ENCODE results near the gene UBE2Q2. TPM values are rescaled to one million over a fixed set of nuclear protein-coding genes. Genes with fewer than 3 reads are reported as not detected.
A peak's percentile ranks its signal among the peaks of the same experiment; 100 is the strongest.

The UBE2Q2 gene
- total RNA-seq, 1 donor from 2014 or later, result 17.1 TPM

DNA sequence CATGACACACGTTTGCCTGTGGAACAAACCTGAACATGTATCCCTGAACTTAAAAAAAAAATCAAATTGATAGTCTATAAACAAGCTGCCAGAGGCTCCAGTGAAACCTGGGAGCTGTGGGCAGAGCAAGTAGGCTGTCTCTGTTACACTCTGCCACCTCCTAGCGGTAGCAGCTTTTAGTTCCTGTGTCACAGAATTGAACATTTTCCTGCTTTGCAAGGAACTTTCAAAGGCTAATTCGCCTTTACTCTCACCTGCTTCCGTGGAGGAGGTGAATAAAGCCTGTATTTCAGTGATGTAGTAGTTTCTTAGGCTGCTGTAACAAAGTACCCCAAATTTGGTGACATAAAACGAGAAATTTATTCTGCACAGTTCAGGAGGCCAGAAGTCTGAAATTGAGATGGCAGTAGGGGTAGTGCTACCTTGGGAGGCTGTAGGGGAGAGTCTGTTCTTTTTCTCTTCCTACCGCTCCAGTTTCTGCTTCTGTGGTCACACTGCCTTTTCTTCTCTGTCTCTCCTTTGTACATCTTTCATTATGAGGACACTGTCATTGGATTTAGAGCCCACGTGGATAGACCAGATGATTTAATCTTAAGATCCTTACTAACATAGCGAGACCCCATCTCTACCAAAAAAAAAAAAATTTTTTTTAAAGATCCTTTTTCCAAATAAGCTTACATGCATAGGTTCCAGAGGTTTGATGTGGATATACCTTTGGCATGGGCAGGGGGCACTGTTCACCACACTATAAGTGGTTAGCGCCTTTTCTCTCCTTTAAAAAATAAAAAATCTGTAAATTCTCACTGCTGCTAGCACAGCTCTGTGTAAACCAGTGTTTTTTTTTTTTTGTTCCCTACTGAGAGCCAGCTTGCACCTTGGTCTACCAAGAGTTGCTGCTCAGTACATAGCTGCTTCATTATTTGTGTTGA, 85.7 kb downstream of the UBE2Q2 start:
- H3K4me3 Mint-ChIP-seq, result no peak overlapping the region
- no peak overlapping the region for H3K27ac Mint-ChIP-seq
- peak; percentile 61 for DNase-seq
- no peaks in the 10 kb centered on the region for H3K9me3 Mint-ChIP-seq
- no peaks in the 10 kb centered on the region for H3K27me3 Mint-ChIP-seq
- peaks cover 41% of the 10 kb centered on the region for H3K36me3 Mint-ChIP-seq (ENCODE audit: low read depth)
- peaks cover 30% of the 10 kb centered on the region for H3K4me1 Mint-ChIP-seq
- intact Hi-C loops (cut with micrococcal nuclease), result loop anchor here (10.0 kb wide), 1 partner anchor 124 kb away; no protein-coding TSS in a partner anchor

GRCh38 chr15:75929799-75930565, 86.7 kb downstream of the UBE2Q2 start:
- Mint-ChIP-seq H3K4me3 (no peak overlapping the region), H3K4me1 (peaks cover 26% of the 10 kb centered on the region), H3K27me3 (no peaks in the 10 kb centered on the region), H3K27ac (no peak overlapping the region), H3K36me3 (ENCODE audit: low read depth) (peaks cover 42% of the 10 kb centered on the region), H3K9me3 (no peaks in the 10 kb centered on the region)
- no peak for DNase-seq
- intact Hi-C loops (cut with micrococcal nuclease), result loop anchor here (10.0 kb wide), 1 partner anchor 125 kb away; no protein-coding TSS in a partner anchor

DNA sequence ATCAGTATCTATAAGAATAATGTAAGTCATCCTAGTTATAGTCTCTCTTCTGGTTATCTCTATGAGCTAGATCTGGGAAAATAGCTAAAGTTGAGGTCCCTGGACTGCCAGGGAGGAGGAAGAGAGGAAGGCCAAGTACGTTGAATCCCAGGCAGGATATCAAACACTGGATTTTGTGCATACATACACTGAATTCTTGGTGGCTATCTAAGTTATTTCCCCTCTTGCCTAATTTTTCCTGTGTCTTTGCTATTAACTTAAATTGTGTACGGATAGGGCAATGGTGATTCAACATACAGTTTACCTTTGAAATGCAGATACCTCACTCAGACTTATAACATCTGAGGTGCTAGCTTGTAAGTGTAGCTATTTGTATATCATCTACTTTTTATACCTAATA, 87.6 kb downstream of the UBE2Q2 start:
- Mint-ChIP-seq H3K27me3 (no peaks in the 10 kb centered on the region), H3K4me3 (no peak overlapping the region), H3K9me3 (no peaks in the 10 kb centered on the region), H3K36me3 (ENCODE audit: low read depth) (peaks cover 44% of the 10 kb centered on the region), H3K4me1 (peaks cover 24% of the 10 kb centered on the region), H3K27ac (no peak overlapping the region)
- intact Hi-C loops (cut with micrococcal nuclease), result no loop called here
- no peak for DNase-seq

DNA sequence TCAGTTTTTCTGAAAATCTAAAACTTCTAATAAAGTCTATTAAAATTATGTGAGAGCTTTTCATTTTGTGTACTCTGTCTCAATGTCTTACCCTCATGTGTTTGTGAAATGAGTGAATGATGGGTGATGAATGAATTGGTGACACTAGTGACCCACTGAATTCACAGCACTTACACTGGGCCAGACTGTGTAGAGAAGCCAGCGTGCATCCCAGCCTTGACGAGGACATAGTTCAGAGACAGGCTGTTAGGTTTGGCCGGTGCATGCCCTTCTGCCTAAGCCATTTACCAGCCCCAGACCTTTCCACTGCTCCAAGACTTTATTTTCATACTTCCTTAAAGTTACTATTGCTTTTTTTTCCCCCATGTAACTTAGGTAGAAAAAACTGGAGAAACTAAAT, 99.2 kb downstream of the UBE2Q2 start:
- no peak overlapping the region for H3K27ac Mint-ChIP-seq

GRCh38 chr15:75943246-75943645, 100.0 kb downstream of the UBE2Q2 start:
- Mint-ChIP-seq H3K9me3 (no peaks in the 10 kb centered on the region), H3K27ac (no peak overlapping the region), H3K4me3 (no peak overlapping the region), H3K4me1 (peaks cover 2% of the 10 kb centered on the region), H3K27me3 (peaks cover 18% of the 10 kb centered on the region), H3K36me3 (ENCODE audit: low read depth) (peaks cover 13% of the 10 kb centered on the region)
- intact Hi-C loops (cut with micrococcal nuclease), result no loop called here
- DNase-seq, result no peak

More for the DNA sequence above, 99.2 kb downstream of the UBE2Q2 start:
- Mint-ChIP-seq H3K36me3 (ENCODE audit: low read depth) (peaks cover 21% of the 10 kb centered on the region), H3K27me3 (peaks cover 13% of the 10 kb centered on the region), H3K4me3 (no peak overlapping the region), H3K9me3 (no peaks in the 10 kb centered on the region), H3K4me1 (peaks cover 2% of the 10 kb centered on the region)
- DNase-seq, result no peak
- intact Hi-C loops (cut with micrococcal nuclease), result no loop called here

GRCh38 chr15:75943713-75944215, 100.5 kb downstream of the UBE2Q2 start:
- Mint-ChIP-seq H3K9me3 (no peaks in the 10 kb centered on the region), H3K36me3 (ENCODE audit: low read depth) (peaks cover 8% of the 10 kb centered on the region), H3K4me3 (no peak overlapping the region), H3K4me1 (peaks cover 2% of the 10 kb centered on the region), H3K27ac (no peak overlapping the region), H3K27me3 (peaks cover 18% of the 10 kb centered on the region)
- intact Hi-C loops (cut with micrococcal nuclease), result no loop called here
- no peak for DNase-seq

- no peak for DNase-seq
- Mint-ChIP-seq H3K27me3 (peaks cover 28% of the 10 kb centered on the region), H3K27ac (no peak overlapping the region), H3K9me3 (no peaks in the 10 kb centered on the region), H3K4me3 (no peak overlapping the region), H3K4me1 (peaks cover 2% of the 10 kb centered on the region), H3K36me3 (ENCODE audit: low read depth) (peaks cover 2% of the 10 kb centered on the region)
- intact Hi-C loops (cut with micrococcal nuclease), result no loop called here
Measured at GRCh38 chr15:75945953-75946352, 102.7 kb downstream of the UBE2Q2 start.

DNA sequence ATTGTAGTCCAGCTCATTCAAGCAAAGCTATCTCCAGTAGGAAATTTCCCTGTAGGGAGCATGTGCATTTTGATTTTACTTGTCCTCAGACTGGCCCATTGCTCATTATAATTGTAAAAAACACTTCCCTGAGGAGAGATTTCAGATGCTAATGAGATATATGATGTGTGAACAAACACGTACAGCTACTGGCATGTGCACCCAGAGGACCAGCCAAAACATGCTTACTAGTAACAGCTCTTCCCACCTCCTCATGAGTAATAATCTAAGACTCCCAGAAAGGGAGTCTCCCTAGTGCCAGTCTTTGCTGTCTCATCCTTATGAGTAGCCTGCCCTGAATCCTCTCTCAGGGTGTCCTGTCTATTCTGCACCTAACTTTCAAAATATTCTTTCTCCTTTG, 103.8 kb downstream of the UBE2Q2 start:
- Mint-ChIP-seq H3K9me3 (no peaks in the 10 kb centered on the region), H3K4me1 (peaks cover 2% of the 10 kb centered on the region), H3K27ac (no peak overlapping the region), H3K4me3 (no peak overlapping the region), H3K27me3 (peaks cover 36% of the 10 kb centered on the region), H3K36me3 (ENCODE audit: low read depth) (no peaks in the 10 kb centered on the region)
- no peak for DNase-seq
- intact Hi-C loops (cut with micrococcal nuclease), result no loop called here

- H3K4me3 Mint-ChIP-seq, result no peak overlapping the region
- H3K27me3 Mint-ChIP-seq, result peaks cover 40% of the 10 kb centered on the region
- no peaks in the 10 kb centered on the region for H3K36me3 Mint-ChIP-seq (ENCODE audit: low read depth)
- no peak for DNase-seq
- H3K4me1 Mint-ChIP-seq, result peaks cover 2% of the 10 kb centered on the region
- H3K27ac Mint-ChIP-seq, result no peak overlapping the region
- no peaks in the 10 kb centered on the region for H3K9me3 Mint-ChIP-seq
- intact Hi-C loops (cut with micrococcal nuclease), result no loop called here
Measured at GRCh38 chr15:75948761-75949296, 105.6 kb downstream of the UBE2Q2 start.

Other genes with a start within 250 kb of the UBE2Q2 start
- 33.7 and 34.5 TPM in 2 replicates for gene SNUPN, start 217.7 kb upstream of the UBE2Q2 start, total RNA-seq
- gene IMP3, start 203.2 kb upstream of the UBE2Q2 start, total RNA-seq, result 108 and 112 TPM in 2 replicates
- gene SNX33, start 195.5 kb upstream of the UBE2Q2 start, total RNA-seq, result 4.1 TPM in 2 replicates
- gene CSPG4, start 130.6 kb upstream of the UBE2Q2 start, total RNA-seq, result not detected in 2 replicates
- gene FBXO22, start 60.4 kb downstream of the UBE2Q2 start, total RNA-seq, result 51.7 and 51.9 TPM in 2 replicates
- gene NRG4, start 169.0 kb downstream of the UBE2Q2 start, total RNA-seq, result not detected in 2 replicates
- gene TMEM266, start 216.5 kb downstream of the UBE2Q2 start, total RNA-seq, result not detected in 2 replicates